Neuronal stem cell (in vitro differentiated cells): ENCODE measurements around the gene SH3GLB1.

Experiments
- DNase-seq: peaks from one replicate; pipeline ENCODE4 v3.0.0-alpha.2; 2013; ENCODE audit warnings: low spot score
- H2AFZ ChIP-seq: one replicate; pipeline ENCODE4 v1.6.1; 2013; ENCODE audit warnings: mild to moderate bottlenecking, low read length, inconsistent platforms
- H2AK5ac ChIP-seq: 2 replicates; pipeline ENCODE4 v1.6.1; 2013; ENCODE audit warnings: low read depth, mild to moderate bottlenecking, inconsistent platforms, low read length, moderate library complexity, mixed read lengths
- H2BK120ac ChIP-seq: 2 replicates; pipeline ENCODE4 v1.6.1; 2013; ENCODE audit warnings: low read depth, mild to moderate bottlenecking, inconsistent platforms, low read length, moderate library complexity, mixed read lengths
- H2BK12ac ChIP-seq: one replicate; pipeline ENCODE4 v1.6.1; 2013; ENCODE audit warnings: low read length, inconsistent platforms
- H2BK15ac ChIP-seq: 2 replicates; pipeline ENCODE4 v1.6.1; 2013; ENCODE audit warnings: mild to moderate bottlenecking, low read length, inconsistent platforms, mixed read lengths
- H2BK5ac ChIP-seq: one replicate; pipeline ENCODE4 v1.6.1; 2013; ENCODE audit warnings: inconsistent platforms, mild to moderate bottlenecking, low read length, moderate library complexity
- H3K14ac ChIP-seq: one replicate; pipeline ENCODE4 v1.6.1; 2013; ENCODE audit warnings: low read length, inconsistent platforms
- H3K18ac ChIP-seq: 2 replicates; pipeline ENCODE4 v1.6.1; 2013; ENCODE audit warnings: low read length, inconsistent platforms
- H3K23ac ChIP-seq: 2 replicates; pipeline ENCODE4 v1.6.1; 2013; ENCODE audit warnings: low read depth, mild to moderate bottlenecking, mixed read lengths, low read length, inconsistent platforms; ENCODE audit not compliant: poor library complexity
- H3K27ac ChIP-seq: replicated peaks from 3 replicates; pipeline ENCODE4 v1.5.1; 2013; ENCODE audit warnings: low read length, inconsistent platforms
- H3K27me3 ChIP-seq, 3 experiments: 2 replicates each; pipeline ENCODE4 v1.6.1; 2013; ENCODE audit warnings: low read length in 3 of 3, mild to moderate bottlenecking in 2 of 3, inconsistent platforms in 1 of 3, low read depth in 1 of 3, mixed read lengths in 1 of 3, moderate library complexity in 1 of 3; ENCODE audit not compliant: control insufficient read depth in 3 of 3, insufficient read depth in 3 of 3
- H3K36me3 ChIP-seq, 2 donors: replicated peaks in 1 of 2; 2 replicates each; pipeline ENCODE4 v1.6.1; 2013; ENCODE audit warnings: low read length in 2 of 2; ENCODE audit not compliant: control insufficient read depth in 2 of 2, insufficient read depth in 2 of 2
- H3K4ac ChIP-seq: 2 replicates; pipeline ENCODE4 v1.6.1; 2013; ENCODE audit warnings: inconsistent platforms, mild to moderate bottlenecking, low read length, moderate library complexity
- H3K4me1 ChIP-seq, 2 donors: 1 replicate in 1 of 2; 2 replicates in 1 of 2; pipeline ENCODE4 v1.6.1; 2013; ENCODE audit warnings: low read length in 2 of 2, low read depth in 1 of 2; ENCODE audit not compliant: control insufficient read depth in 2 of 2, insufficient read depth in 1 of 2
- H3K4me2 ChIP-seq: one replicate; pipeline ENCODE4 v1.6.1; 2013; ENCODE audit warnings: mild to moderate bottlenecking, low read length, inconsistent platforms; ENCODE audit not compliant: insufficient read depth, poor library complexity, severe bottlenecking
- H3K4me3 ChIP-seq, 2 donors: 2 replicates each; pipeline ENCODE4 v1.5.1; 2013; ENCODE audit warnings: low read length in 2 of 2, mild to moderate bottlenecking in 2 of 2, inconsistent platforms in 1 of 2, moderate library complexity in 1 of 2
- H3K79me1 ChIP-seq: one replicate; pipeline ENCODE4 v1.6.1; 2013; ENCODE audit warnings: low read depth, mild to moderate bottlenecking, inconsistent platforms, low read length, moderate library complexity
- H3K9ac ChIP-seq: one replicate; pipeline ENCODE4 v1.6.1; 2013; ENCODE audit warnings: mild to moderate bottlenecking, low read depth, low read length, inconsistent platforms; ENCODE audit not compliant: poor library complexity
- H3K9me3 ChIP-seq, 2 donors: replicated peaks in 1 of 2; 2 replicates each; pipeline versions ENCODE3 to v1.6.1; 2013; ENCODE audit warnings: low read length in 2 of 2, mild to moderate bottlenecking in 2 of 2, inconsistent platforms in 1 of 2, low read depth in 1 of 2, mixed read lengths in 1 of 2, moderate library complexity in 1 of 2; ENCODE audit not compliant: control insufficient read depth in 2 of 2, insufficient read depth in 1 of 2
- H4K8ac ChIP-seq: one replicate; pipeline ENCODE4 v1.6.1; 2013; ENCODE audit warnings: low read depth, mild to moderate bottlenecking, inconsistent platforms, low read length, moderate library complexity
- H4K91ac ChIP-seq: one replicate; pipeline ENCODE4 v1.6.1; 2013; ENCODE audit warnings: low read length, low read depth, mild to moderate bottlenecking, inconsistent platforms; ENCODE audit not compliant: poor library complexity
- WGBS, 2 donors: extraction: QIAGEN DNeasy Blood & Tissue Kit; methylation state at CpG; one replicate each; pipeline ENCODE4 v1.1.7; 2013; ENCODE audit warnings: missing lambda C conversion rate in 2 of 2, mixed read lengths in 1 of 2; ENCODE audit not compliant: insufficient read length in 2 of 2, insufficient replicate concordance in 1 of 2; ENCODE audit errors: extremely low coverage in 2 of 2; 5-methylcytosine and 5-hydroxymethylcytosine counted together

SH3GLB1 gene

DNA sequence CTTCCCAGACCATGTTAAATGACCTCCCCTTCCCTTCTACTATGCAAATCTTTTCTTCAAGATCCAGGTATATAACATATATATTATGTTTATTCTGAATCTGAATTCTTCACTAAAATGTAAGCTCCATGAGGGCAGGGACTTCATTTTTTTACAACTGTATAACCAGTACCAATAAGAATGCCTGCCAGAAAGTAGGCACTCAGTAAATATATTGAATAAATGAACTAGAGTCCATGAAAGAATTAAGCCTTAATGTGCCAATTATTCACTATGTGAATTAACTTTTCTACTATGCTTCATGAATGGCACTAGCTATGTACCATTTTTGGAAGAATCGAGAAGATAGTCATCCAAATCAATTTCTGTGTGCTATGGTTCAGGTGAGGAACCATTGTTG is 60.1 kb downstream of the SH3GLB1 start:
- no peak overlapping the region for H2BK15ac ChIP-seq
- no peaks in the 10 kb centered on the region for H3K4me1 ChIP-seq
- H3K27ac ChIP-seq = no peak overlapping the region
- no peak overlapping the region for H3K18ac ChIP-seq
- H3K79me1 ChIP-seq = no peaks in the 10 kb centered on the region
- H2AFZ ChIP-seq = no peak overlapping the region
- H3K27me3 ChIP-seq = no peaks in the 10 kb centered on the region
- no peak overlapping the region for H3K9ac ChIP-seq
- no CpG with 5 or more reads among the region's 1 CpG for WGBS, 2 donors
- no peak overlapping the region for H2BK120ac ChIP-seq
- no peak overlapping the region for H3K14ac ChIP-seq
- H2BK12ac ChIP-seq = no peak overlapping the region
- no peak for DNase-seq
- H3K9me3 ChIP-seq = peaks cover 0 to 5% of the 10 kb centered on the region in 2 donors
- H3K4me3 ChIP-seq = no peak overlapping the region
- no peak overlapping the region for H2BK5ac ChIP-seq
- H4K91ac ChIP-seq = no peak overlapping the region
- no peak overlapping the region for H3K23ac ChIP-seq
- H3K4ac ChIP-seq = no peak overlapping the region
- no peaks in the 10 kb centered on the region for H3K36me3 ChIP-seq
- H2AK5ac ChIP-seq = no peak overlapping the region
- H4K8ac ChIP-seq = no peak overlapping the region
- no peak overlapping the region for H3K4me2 ChIP-seq

DNA sequence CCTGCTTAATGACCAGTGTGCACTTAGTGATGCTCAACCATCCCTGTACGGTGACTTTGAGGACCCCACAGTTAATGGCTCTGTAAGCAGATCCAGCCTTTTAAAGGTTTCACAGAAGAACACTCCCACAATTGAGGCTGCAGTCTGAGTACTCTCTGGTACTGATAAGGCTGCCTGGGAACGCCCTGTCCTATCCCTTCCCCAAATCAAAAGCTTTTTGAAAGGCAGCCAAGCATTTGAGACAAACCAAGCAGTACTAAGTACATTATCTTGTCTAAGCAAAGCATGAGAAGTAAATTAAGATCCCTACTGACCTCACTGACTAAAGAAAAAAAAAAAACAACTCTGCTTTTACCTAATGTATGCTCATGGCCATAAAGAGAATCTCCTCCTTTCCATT is 60.7 kb downstream of the SH3GLB1 start:
- H2BK12ac ChIP-seq = no peak overlapping the region
- peaks cover 0 to 5% of the 10 kb centered on the region in 2 donors for H3K9me3 ChIP-seq
- H4K8ac ChIP-seq = no peak overlapping the region
- H3K18ac ChIP-seq = no peak overlapping the region
- H3K4me2 ChIP-seq = no peak overlapping the region
- H2BK120ac ChIP-seq = no peak overlapping the region
- H3K4me3 ChIP-seq = no peak overlapping the region
- H3K79me1 ChIP-seq = no peaks in the 10 kb centered on the region
- no peak overlapping the region for H2AFZ ChIP-seq
- H3K23ac ChIP-seq = no peak overlapping the region
- WGBS, 2 donors = no CpG with 5 or more reads among the region's 2 CpGs
- H3K4me1 ChIP-seq = no peaks in the 10 kb centered on the region
- H2BK15ac ChIP-seq = no peak overlapping the region
- no peak overlapping the region for H3K14ac ChIP-seq
- H3K9ac ChIP-seq = no peak overlapping the region
- no peaks in the 10 kb centered on the region for H3K36me3 ChIP-seq
- H3K27ac ChIP-seq = no peak overlapping the region
- DNase-seq = no peak
- H3K4ac ChIP-seq = no peak overlapping the region
- H2BK5ac ChIP-seq = no peak overlapping the region
- H4K91ac ChIP-seq = no peak overlapping the region
- no peaks in the 10 kb centered on the region for H3K27me3 ChIP-seq
- no peak overlapping the region for H2AK5ac ChIP-seq

DNA sequence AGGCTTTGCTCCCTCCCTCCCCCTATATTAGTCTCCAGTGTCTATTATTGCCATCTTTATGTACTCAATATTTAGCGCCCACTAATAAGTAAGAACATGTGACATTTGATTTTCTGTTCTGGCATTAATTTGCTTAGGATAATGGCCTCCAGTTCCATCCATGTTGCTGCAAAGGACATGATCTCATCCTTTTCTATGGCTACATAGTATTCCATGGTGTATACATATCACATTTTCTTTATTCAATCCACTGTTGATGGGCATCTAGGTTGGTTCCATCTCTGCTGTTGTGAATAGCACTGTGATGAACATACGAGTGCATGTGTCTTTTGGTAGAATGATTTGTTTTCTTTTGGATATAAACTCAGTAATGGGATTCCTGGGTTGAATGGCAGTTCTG is 61.3 kb downstream of the SH3GLB1 start:
- Histone ChIP-seq H3K79me1 (no peaks in the 10 kb centered on the region), H4K91ac (no peak overlapping the region)

DNA sequence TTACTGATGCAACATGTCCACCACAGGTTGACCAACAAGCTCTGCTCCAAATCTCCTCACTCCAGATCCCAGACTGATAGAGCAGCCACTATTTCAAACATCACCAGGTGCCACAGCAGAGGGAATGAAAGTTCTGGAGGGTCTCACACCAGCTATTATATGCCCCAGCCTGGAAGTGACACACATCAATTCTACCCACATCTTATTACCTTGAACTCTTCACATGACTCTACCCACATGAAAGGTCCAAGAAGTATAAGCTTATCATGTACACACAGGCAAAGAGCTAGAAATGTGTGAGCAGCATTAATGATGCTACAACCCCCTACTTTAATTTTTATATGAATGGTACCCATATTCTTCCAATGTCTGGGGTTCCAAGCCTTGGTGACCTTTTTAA is 64.2 kb downstream of the SH3GLB1 start:
- Histone ChIP-seq H3K36me3 (no peaks in the 10 kb centered on the region), H3K14ac (no peak overlapping the region), H2BK15ac (no peak overlapping the region)

More for the DNA sequence above, 61.3 kb downstream of the SH3GLB1 start:
- H3K14ac ChIP-seq = no peak overlapping the region
- no peak for DNase-seq
- H3K36me3 ChIP-seq = no peaks in the 10 kb centered on the region
- no peak overlapping the region for H4K8ac ChIP-seq
- H3K23ac ChIP-seq = no peak overlapping the region
- no peak overlapping the region for H3K4me2 ChIP-seq
- H2AK5ac ChIP-seq = no peak overlapping the region
- WGBS, 2 donors = no CpG with 5 or more reads among the region's 2 CpGs
- no peak overlapping the region for H3K9ac ChIP-seq
- H2BK5ac ChIP-seq = no peak overlapping the region
- no peaks in the 10 kb centered on the region for H3K27me3 ChIP-seq
- H2BK12ac ChIP-seq = no peak overlapping the region
- H3K4me1 ChIP-seq = no peaks in the 10 kb centered on the region
- H2BK120ac ChIP-seq = no peak overlapping the region
- no peak overlapping the region for H2AFZ ChIP-seq
- no peak overlapping the region for H2BK15ac ChIP-seq
- H3K9me3 ChIP-seq = peaks cover 0 to 5% of the 10 kb centered on the region in 2 donors
- H3K4ac ChIP-seq = no peak overlapping the region
- no peak overlapping the region for H3K4me3 ChIP-seq
- H3K18ac ChIP-seq = no peak overlapping the region
- no peak overlapping the region for H3K27ac ChIP-seq

More for the DNA sequence above, 64.2 kb downstream of the SH3GLB1 start:
- Histone ChIP-seq H3K4ac (no peak overlapping the region), H2BK12ac (no peak overlapping the region), H2AFZ (no peak overlapping the region), H3K9ac (no peak overlapping the region), H2AK5ac (no peak overlapping the region), H3K27ac (no peak overlapping the region), H3K4me2 (no peak overlapping the region), H3K4me3 (no peak overlapping the region), H3K4me1 (no peaks in the 10 kb centered on the region), H2BK120ac (no peak overlapping the region), H4K8ac (no peak overlapping the region), H2BK5ac (no peak overlapping the region), H3K79me1 (no peaks in the 10 kb centered on the region), H3K27me3 (no peaks in the 10 kb centered on the region), H3K18ac (no peak overlapping the region), H4K91ac (no peak overlapping the region), H3K9me3 (peaks cover 0 to 5% of the 10 kb centered on the region in 2 donors), H3K23ac (no peak overlapping the region)
- DNase-seq = no peak
